HG03457 (cell line): ENCODE measurements around the gene AGMAT.

Experiments
- ATAC-seq: cut with Tn5 transposase; IDR thresholded peaks from one replicate; pipeline ENCODE4 v1.9.1; 2021; ENCODE audit warnings: moderate number of reproducible peaks; ENCODE audit not compliant: unreplicated experiment

Gene AGMAT

DNA sequence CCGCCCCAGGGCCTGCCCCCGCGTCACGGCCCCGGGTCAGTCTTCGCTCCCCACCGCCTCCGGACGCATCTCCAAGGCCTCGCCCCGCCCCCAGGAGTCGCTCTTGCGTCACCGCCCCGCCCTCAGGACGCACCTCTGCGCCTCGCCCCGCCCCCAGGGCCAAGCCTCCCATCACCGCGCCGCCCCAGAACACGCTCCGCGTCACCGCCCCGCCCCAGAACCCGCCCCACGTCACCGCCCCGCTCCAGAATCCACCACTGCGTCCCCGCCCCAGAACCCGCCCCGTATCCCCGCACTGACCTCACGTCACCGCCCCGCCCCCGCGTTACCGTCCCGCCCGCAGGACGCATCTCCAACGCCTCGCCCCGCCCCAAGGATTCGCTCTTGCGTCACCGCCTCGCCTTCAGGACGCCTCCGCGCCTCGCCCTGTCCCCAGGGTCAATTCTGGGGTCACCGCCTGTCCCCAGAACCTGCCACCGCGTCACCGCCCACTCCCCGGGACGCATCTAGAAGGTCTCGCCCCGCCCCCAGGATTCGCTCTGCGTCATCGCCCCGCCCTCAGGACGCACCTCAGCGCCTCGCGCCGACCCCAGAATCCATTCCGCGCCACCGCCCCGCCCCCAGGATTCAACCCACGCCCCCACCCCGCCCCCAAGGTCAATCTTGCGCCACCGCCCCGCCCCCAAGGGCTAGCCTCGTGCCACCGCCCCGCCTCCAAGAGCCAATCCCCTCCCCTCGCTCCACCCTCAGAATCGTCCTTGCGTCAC, 60.4 kb downstream of the AGMAT start:
- peak; percentile 36 for ATAC-seq

DNA sequence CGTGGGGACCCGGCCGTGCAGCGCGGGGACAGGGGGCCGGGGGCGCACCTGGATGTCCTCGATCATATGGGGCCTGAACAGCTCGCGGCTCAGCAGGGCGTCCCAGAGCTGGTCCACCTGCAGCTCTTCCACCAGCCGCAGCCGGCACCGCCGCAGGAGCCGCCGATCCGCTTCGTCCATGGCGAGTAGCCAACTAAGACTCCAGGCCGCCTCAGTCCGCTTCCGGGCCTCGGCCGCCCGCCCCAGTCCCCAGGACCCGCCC, 60.9 kb downstream of the AGMAT start, which contains the start of gene CASP9:
CASP9 (minus strand) TSS at position 195 of the 262 bp plus-strand sequence; CDS start at position 180, 15 bp downstream.
- no peak for ATAC-seq

DNA sequence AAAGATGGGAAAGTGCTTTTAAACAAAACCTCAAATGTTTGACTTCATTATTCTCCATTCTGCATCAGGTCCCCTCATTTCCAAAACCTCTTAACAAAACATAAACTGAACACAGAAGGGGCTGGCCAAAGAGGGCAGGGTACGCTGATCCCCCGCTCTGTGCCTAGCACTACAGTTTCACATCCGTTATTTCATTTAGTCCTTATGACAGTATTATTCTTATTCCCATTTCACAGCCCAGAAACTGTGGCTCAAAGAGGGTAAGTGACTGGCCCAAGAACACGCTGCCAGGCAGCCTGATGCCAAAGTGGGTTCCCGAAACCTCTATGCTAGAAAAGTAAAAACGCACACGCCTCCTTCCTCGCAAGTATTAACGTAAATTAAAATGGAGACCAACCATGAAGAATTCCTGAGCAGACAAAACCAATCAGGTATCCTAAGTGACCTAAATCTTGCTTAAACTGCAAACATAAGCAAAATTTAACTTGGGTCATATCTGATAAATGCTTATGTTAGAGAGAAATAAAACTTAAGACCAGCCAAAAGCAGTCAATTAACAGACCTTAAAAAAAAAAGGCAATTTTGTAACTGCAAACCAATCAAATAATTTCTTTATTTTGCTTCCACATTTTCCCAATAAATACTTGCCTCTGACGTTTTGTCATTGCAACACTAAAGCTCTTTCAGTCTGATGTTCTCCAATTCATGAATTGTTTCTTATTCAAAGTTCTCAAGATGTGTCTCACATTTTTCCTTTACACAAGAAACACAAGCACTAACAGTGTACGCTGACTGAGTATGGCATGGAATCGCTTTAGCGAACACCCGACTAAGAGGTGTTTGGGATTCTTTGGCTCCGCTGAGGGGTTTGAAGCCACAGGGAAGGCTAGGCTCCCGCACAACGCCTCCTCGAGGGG, 61.5 kb downstream of the AGMAT start:
- no peak for ATAC-seq

DNA sequence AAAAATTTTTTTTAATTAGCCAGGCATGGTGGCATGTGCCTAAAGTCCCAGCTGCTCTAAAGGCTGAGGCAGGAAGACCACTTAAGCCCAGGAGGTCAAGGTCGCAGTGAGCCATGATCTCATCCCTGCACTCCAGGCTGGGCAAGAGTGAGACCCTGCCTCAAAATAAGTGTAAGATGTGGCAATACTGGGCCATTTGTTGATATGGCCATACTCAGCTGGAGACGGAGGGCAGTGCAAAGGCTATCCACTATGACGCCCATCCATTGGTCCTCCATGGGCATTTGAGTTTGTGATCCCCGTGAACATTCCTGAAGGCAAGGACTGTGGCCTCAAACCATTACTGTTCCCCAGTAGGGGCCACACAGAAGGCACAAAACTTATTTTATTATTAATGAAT, 62.3 kb downstream of the AGMAT start:
- ATAC-seq = no peak
